Ovary (tissue), 9 donors: ENCODE measurements around the gene TIMP4. TPM values are rescaled to one million over a fixed set of nuclear protein-coding genes. Genes with fewer than 3 reads are reported as not detected.

Experiments
- DNase-seq, 5 donors: peaks; one replicate each; pipeline ENCODE4 v3.0.0-alpha.2; 2019 to 2020
- H3K27ac ChIP-seq, 2 donors: fragments of 200-600 bp; one replicate each; pipeline versions ENCODE4 v1.5.1 to v1.8.0; 2019 to 2022
- H3K27me3 ChIP-seq: fragments of 200-600 bp; one replicate; pipeline ENCODE4 v1.8.0; 2022
- H3K36me3 ChIP-seq: fragments of 200-600 bp; sonication (generic); one replicate; pipeline ENCODE4 v1.5.1; 2019
- H3K4me1 ChIP-seq: one replicate; pipeline ENCODE4 v1.8.1; 2013; ENCODE audit warnings: mild to moderate bottlenecking, moderate library complexity; ENCODE audit not compliant: insufficient read depth
- H3K4me3 ChIP-seq: fragments of 200-600 bp; sonication (generic); one replicate; pipeline ENCODE4 v1.5.1; 2017
- H3K9me3 ChIP-seq, 2 donors: fragments of 200-600 bp in 1 of 2; sonication (generic) in 1 of 2; one replicate each; pipeline versions ENCODE4 v1.5.1 to v1.8.1; 2013 to 2019; ENCODE audit warnings: mild to moderate bottlenecking in 1 of 2, moderate library complexity in 1 of 2
- EP300 ChIP-seq: sonication (generic); formaldehyde crosslinking; IDR thresholded peaks from one replicate; pipeline ENCODE4 v1.6.1; 2017; ENCODE audit warnings: antibody characterized with exemption
- POLR2A ChIP-seq: fragments of 450-650 bp; IDR thresholded peaks from one replicate; pipeline ENCODE4 v1.6.1; 2017; ENCODE audit warnings: antibody characterized with exemption, mild to moderate bottlenecking, moderate library complexity
- WGBS, 3 donors: extraction: QIAGEN DNeasy Blood & Tissue Kit in 1 of 3; methylation state at CpG; one replicate each; pipeline versions ENCODE4 v1.1.5 to v1.1.7; 2013 to 2017; 5-methylcytosine and 5-hydroxymethylcytosine counted together
- intact Hi-C, 4 donors: fragments of 100-400 bp; cut with DNase I; formaldehyde crosslinking; loops; one replicate each; pipeline versions ENCODE4 v1.11.0 to v1.15.1; 2022 to 2023
- polyA plus RNA-seq, 2 donors: library from polyadenylated mRNA; stranded (reverse); fragments of 200-250 nt in 1 of 2; fragments of 350-450 nt in 1 of 2; fragmentation: Illumina TruSeq in 1 of 2; extraction: RNeasy Lipid Tissue Mini Kit (QIAGEN cat#74804) in 1 of 2; gene quantifications; one replicate each; pipeline ENCODE4 v1.2.3, GENCODE V29; 2013 to 2014
- total RNA-seq, 7 donors: library from RNA; depleted of rRNA in 2 of 7; stranded (reverse); fragments of >200 nt in 2 of 7; fragmentation: NEBNext Ultra II Directional in 3 of 7; extraction: Animal tissue kit (Norgen Biotek cat#: 25700) in 3 of 7; gene quantifications; one replicate each; pipeline versions ENCODE4 v1.1.0 to v1.2.4, GENCODE V29; 2016 to 2023
- TF ChIP-seq, protein P1 (sequence below), 3 donors: fragments of 450-650 bp in 2 of 3; fragments of 200-600 bp in 1 of 3; IDR thresholded peaks; one replicate each; pipeline versions ENCODE4 v1.5.1 to v1.8.0; 2016 to 2022; ENCODE audit warnings: antibody characterized with exemption in 3 of 3, mild to moderate bottlenecking in 1 of 3
- donor health status: DM: no; HTN: no; CAD: no; lungs with moderate emphysema.
- donor health status: DM: no; HTN: no; CAD: no.
- donor health status: Bipolar disorder and iron deficiency.
- donor health status: DM: yes; HTN: yes; CAD: no.
- donor health status: DM: no; HTN: no; CAD: no.
- donor health status: DM: yes; HTN: yes; CAD: no.

Gene TIMP4
- total and polyA plus RNA-seq, 9 donors = 1.1 to 11.8 (median 4.3) TPM

- Histone ChIP-seq H3K27ac (no peak overlapping the region), H3K9me3 (no peaks in the 10 kb centered on the region), H3K4me3 (no peak overlapping the region), H3K36me3 (no peaks in the 10 kb centered on the region), H3K27me3 (no peaks in the 10 kb centered on the region), H3K4me1 (no peaks in the 10 kb centered on the region)
- DNase-seq = no peak
- intact Hi-C loops = no loop called here
- TF ChIP-seq POLR2A = no peak
- TF ChIP-seq, protein P1, sequence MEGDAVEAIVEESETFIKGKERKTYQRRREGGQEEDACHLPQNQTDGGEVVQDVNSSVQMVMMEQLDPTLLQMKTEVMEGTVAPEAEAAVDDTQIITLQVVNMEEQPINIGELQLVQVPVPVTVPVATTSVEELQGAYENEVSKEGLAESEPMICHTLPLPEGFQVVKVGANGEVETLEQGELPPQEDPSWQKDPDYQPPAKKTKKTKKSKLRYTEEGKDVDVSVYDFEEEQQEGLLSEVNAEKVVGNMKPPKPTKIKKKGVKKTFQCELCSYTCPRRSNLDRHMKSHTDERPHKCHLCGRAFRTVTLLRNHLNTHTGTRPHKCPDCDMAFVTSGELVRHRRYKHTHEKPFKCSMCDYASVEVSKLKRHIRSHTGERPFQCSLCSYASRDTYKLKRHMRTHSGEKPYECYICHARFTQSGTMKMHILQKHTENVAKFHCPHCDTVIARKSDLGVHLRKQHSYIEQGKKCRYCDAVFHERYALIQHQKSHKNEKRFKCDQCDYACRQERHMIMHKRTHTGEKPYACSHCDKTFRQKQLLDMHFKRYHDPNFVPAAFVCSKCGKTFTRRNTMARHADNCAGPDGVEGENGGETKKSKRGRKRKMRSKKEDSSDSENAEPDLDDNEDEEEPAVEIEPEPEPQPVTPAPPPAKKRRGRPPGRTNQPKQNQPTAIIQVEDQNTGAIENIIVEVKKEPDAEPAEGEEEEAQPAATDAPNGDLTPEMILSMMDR (IDR thresholded peaks at IDR 0.05) = no peak
- no peak for TF ChIP-seq EP300
These were observed 37.2 kb downstream of the TIMP4 start for GRCh38 chr3:12121466-12121865.

DNA sequence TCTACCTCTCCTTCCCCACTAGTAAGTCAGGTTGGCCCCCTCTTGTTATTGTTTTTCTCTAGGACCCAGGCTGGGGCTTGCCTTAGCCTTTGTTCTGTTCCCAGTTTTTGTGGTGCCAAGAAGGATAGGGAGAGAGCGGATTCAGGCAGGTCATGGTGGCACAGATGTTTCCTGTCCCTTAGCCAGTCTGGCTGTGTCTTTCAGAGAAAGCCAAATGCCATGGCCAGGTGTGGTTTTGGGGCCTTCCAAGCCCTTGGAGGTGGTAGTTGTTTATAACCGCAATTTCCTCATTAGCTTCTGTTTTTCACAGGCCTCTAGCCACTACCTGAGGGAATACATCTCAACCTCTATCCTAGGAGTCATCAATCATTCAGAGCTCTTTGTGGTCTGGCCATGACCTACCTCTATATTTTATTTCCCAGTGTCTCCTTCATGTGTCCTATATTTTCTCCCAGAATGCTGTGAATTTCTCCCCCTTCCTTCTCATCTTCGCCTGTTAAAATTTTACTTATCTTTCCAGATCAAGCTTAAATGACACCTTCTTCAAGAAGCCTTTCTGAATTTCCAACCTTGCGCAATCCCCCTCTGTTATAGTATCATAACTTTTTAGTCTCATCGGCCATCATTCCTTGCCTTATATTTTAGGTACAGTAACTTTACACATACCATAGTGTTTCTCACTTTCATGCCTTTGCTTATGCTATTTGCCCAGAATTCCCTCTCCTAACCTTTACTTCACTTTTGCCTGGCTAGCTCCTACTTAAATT, 38.2 kb downstream of the TIMP4 start:
- intact Hi-C loops = no loop called here
- H3K27ac ChIP-seq = no peak overlapping the region
- 81 to 87% (median 86%) methylated on average over 5 of the region's 5 CpGs for WGBS, 3 donors
- no peaks in the 10 kb centered on the region for H3K36me3 ChIP-seq
- no peak overlapping the region for H3K4me3 ChIP-seq
- TF ChIP-seq EP300 = no peak
- TF ChIP-seq POLR2A = no peak
- TF ChIP-seq, protein P1 (IDR thresholded peaks at IDR 0.05) = no peak
- no peaks in the 10 kb centered on the region for H3K27me3 ChIP-seq
- H3K4me1 ChIP-seq = no peaks in the 10 kb centered on the region
- no peaks in the 10 kb centered on the region for H3K9me3 ChIP-seq
- no peak for DNase-seq

GRCh38 chr3:12117473-12117872, 41.2 kb downstream of the TIMP4 start:
- Histone ChIP-seq H3K4me1 (no peaks in the 10 kb centered on the region), H3K4me3 (no peak overlapping the region), H3K9me3 (no peaks in the 10 kb centered on the region), H3K36me3 (no peaks in the 10 kb centered on the region), H3K27ac (no peak overlapping the region), H3K27me3 (no peaks in the 10 kb centered on the region)
- no peak for DNase-seq
- intact Hi-C loops = no loop called here
- no peak for TF ChIP-seq EP300
- TF ChIP-seq POLR2A = no peak
- TF ChIP-seq, protein P1 (IDR thresholded peaks at IDR 0.05) = no peak

DNA sequence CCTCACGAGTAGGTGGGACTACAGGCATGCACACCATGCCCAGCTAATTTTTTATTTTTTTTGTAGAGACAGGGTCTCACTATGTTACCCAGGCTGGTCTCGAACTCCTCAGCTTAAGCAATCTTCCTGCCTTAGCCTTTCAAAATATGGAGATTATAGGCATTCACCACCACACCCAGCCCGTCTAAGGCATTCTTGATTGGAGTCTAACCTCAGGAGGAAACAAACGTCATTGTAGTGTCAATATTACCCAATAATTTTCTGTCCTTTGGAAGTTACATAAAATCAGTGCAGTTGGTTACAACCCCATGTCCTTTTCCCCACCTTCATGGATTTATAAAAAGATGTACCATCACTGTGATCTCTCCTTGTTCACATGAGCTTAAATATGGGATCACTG, 41.8 kb downstream of the TIMP4 start:
- Histone ChIP-seq H3K36me3 (no peaks in the 10 kb centered on the region), H3K4me3 (no peak overlapping the region), H3K9me3 (no peaks in the 10 kb centered on the region), H3K27me3 (no peaks in the 10 kb centered on the region), H3K4me1 (no peaks in the 10 kb centered on the region), H3K27ac (no peak overlapping the region)
- no peak for DNase-seq
- TF ChIP-seq POLR2A = no peak
- no peak for TF ChIP-seq EP300
- TF ChIP-seq, protein P1 (IDR thresholded peaks at IDR 0.05) = no peak
- 66 to 83% (median 70%) methylated on average over 4 of the region's 4 CpGs for WGBS, 3 donors
- intact Hi-C loops = no loop called here
